Bronchial epithelial cell (primary cell): Measurements from ENCODE around the gene MC4R. TPM values are rescaled to one million over a fixed set of nuclear protein-coding genes. Genes with fewer than 3 reads are reported as not detected.
A peak's percentile ranks its signal among the peaks of the same experiment; 100 is the strongest.

ENCODE experiments used
- DNase-seq: peaks from one replicate; pipeline ENCODE4 v3.0.0-alpha.2; 2010; ENCODE audit warnings: low read depth
- FAIRE-seq: peaks from 2 replicates; lab custom pipeline; 2011; peaks lifted over from hg19 to GRCh38; lab: Jason Lieb, UNC
- H3K27me3 ChIP-seq: 2 replicates; pipeline ENCODE4 v1.5.1; 2011; ENCODE audit warnings: low read length; ENCODE audit not compliant: control insufficient read depth, insufficient read depth
- H3K36me3 ChIP-seq: 2 replicates; pipeline ENCODE4 v1.5.1; 2011; ENCODE audit warnings: low read length; ENCODE audit not compliant: control insufficient read depth, insufficient read depth
- H3K4me3 ChIP-seq: 2 replicates; pipeline ENCODE4 v1.5.1; 2011; ENCODE audit warnings: mild to moderate bottlenecking, low read depth, low read length, control low read depth
- CTCF ChIP-seq: IDR thresholded peaks from 2 replicates; pipeline ENCODE4 v1.5.1; 2011; ENCODE audit warnings: mild to moderate bottlenecking, moderate library complexity, low read length, control low read depth, inconsistent platforms; ENCODE audit not compliant: insufficient read depth, severe bottlenecking
- total RNA-seq: library from RNA; depleted of rRNA; stranded (reverse); fragments of >200 nt; gene quantifications from 2 replicates; pipeline ENCODE4 v1.2.1, GENCODE V29; 2014

Gene MC4R
- total RNA-seq, 1 donor from 2014 or later: under 0.01 TPM

- H3K36me3 ChIP-seq: no peaks in the 10 kb centered on the region
- no peak for TF ChIP-seq CTCF
- DNase-seq: peak; percentile 60
- H3K27me3 ChIP-seq: no peaks in the 10 kb centered on the region
- FAIRE-seq: no peak
- no peak overlapping the region for H3K4me3 ChIP-seq
Observed at GRCh38 chr18:60322591-60322990, 50.0 kb downstream of the MC4R start.
